Dermis microvascular lymphatic vessel endothelial cell (primary cell): ENCODE results near the gene MASP2. TPM values are rescaled to one million over a fixed set of nuclear protein-coding genes. Genes with fewer than 3 reads are reported as not detected.
"Not testable (repeated sequence)": the region's sequence is repeated elsewhere in the genome, so short reads cannot be mapped to it uniquely, and the experiment has no call there.

Experiments used
- DNase-seq, 2 donors: peaks; one replicate each; pipeline versions ENCODE4 v3.0.0 to v3.0.0-alpha.2; 2010; ENCODE audit warnings: low read depth in 2 of 2
- total RNA-seq: library from RNA; depleted of rRNA; stranded (reverse); fragments of >200 nt; gene quantifications from 2 replicates; pipeline ENCODE4 v1.2.1, GENCODE V29; 2014

Gene MASP2
- total RNA-seq, 1 donor from 2014 or later = not detected

- no peak for DNase-seq
Observed at GRCh38 chr1:11058595-11059154, 11.6 kb upstream of the MASP2 start.

- no peak for DNase-seq
Observed at GRCh38 chr1:11058026-11058425, 11.0 kb upstream of the MASP2 start.

GRCh38 chr1:11057477-11057876, 10.4 kb upstream of the MASP2 start:
- DNase-seq = no peak

GRCh38 chr1:11056504-11056903, 9.5 kb upstream of the MASP2 start:
- no peak for DNase-seq

GRCh38 chr1:11055676-11056075, 8.6 kb upstream of the MASP2 start:
- no peak for DNase-seq

- no peak for DNase-seq
Observed at GRCh38 chr1:11054666-11055065, 7.6 kb upstream of the MASP2 start.

- no peak for DNase-seq
Observed at GRCh38 chr1:11054181-11054580, 7.1 kb upstream of the MASP2 start.

GRCh38 chr1:11053758-11054137, 6.7 kb upstream of the MASP2 start:
- peak in 1 of 2 donors; percentile 19 for DNase-seq

- DNase-seq = no peak
Observed at GRCh38 chr1:11052839-11053757, 6.1 kb upstream of the MASP2 start.

- DNase-seq = no peak
Observed at GRCh38 chr1:11051781-11052511, 4.9 kb upstream of the MASP2 start.

GRCh38 chr1:11051121-11051520, 4.1 kb upstream of the MASP2 start:
- not testable (repeated sequence) for DNase-seq

GRCh38 chr1:11046270-11046566, 821 bp downstream of the MASP2 start:
- no peak for DNase-seq

- DNase-seq = no peak
Observed at GRCh38 chr1:11045428-11046269, 1.4 kb downstream of the MASP2 start.

GRCh38 chr1:11044849-11045427, 2.1 kb downstream of the MASP2 start:
- no peak for DNase-seq

GRCh38 chr1:11044086-11044848, 2.8 kb downstream of the MASP2 start:
- no peak for DNase-seq

- DNase-seq = no peak
Observed at GRCh38 chr1:11042995-11043874, 3.8 kb downstream of the MASP2 start.

- no peak for DNase-seq
Observed at GRCh38 chr1:11042065-11042464, 5.0 kb downstream of the MASP2 start.

GRCh38 chr1:11041048-11041447, 6.0 kb downstream of the MASP2 start:
- DNase-seq = no peak

GRCh38 chr1:11040105-11040429, 7.0 kb downstream of the MASP2 start:
- DNase-seq = not testable (repeated sequence)
